Neural crest cell (in vitro differentiated cells): ENCODE results near the gene C5orf15. TPM values are rescaled to one million over a fixed set of nuclear protein-coding genes. Genes with fewer than 3 reads are reported as not detected.

Experiments
- DNase-seq: peaks from one replicate; pipeline ENCODE4 v3.0.0; 2021; ENCODE audit warnings: low read depth, mixed read lengths, low spot score
- H3K27ac Mint-ChIP-seq: one replicate; pipeline ENCODE4 v1.8.0; 2021; ENCODE audit warnings: mild to moderate bottlenecking, mixed read lengths; ENCODE audit not compliant: unreplicated experiment
- H3K27me3 Mint-ChIP-seq: 2 replicates; pipeline ENCODE4 v1.8.0; 2021; ENCODE audit warnings: low read depth, mild to moderate bottlenecking, mixed read lengths
- H3K36me3 Mint-ChIP-seq: 2 replicates; pipeline ENCODE4 v1.8.0; 2021; ENCODE audit warnings: low read depth, mild to moderate bottlenecking, mixed read lengths
- H3K4me1 Mint-ChIP-seq: 2 replicates; pipeline ENCODE4 v1.8.0; 2021; ENCODE audit warnings: mixed read lengths
- H3K4me3 Mint-ChIP-seq: one replicate; pipeline ENCODE4 v1.8.0; 2021; ENCODE audit warnings: mild to moderate bottlenecking, mixed read lengths
- H3K9me3 Mint-ChIP-seq: 2 replicates; pipeline ENCODE4 v1.8.0; 2021; ENCODE audit warnings: mixed read lengths
- CTCF ChIP-seq: fragments of 200-600 bp; sonication (generic); conservative IDR thresholded peaks from 2 replicates; pipeline ENCODE4 v1.5.0; 2021; ENCODE audit warnings: antibody characterized with exemption, mild to moderate bottlenecking
- total RNA-seq: library from RNA; stranded (reverse); gene quantifications from 2 replicates; pipeline ENCODE4 v1.2.1, GENCODE V29; 2021

Gene C5orf15
- total RNA-seq, 1 donor from 2014 or later: 38.4 TPM

GRCh38 chr5:133995883-133996563 is 27.6 kb upstream of the C5orf15 start:
- Mint-ChIP-seq H3K9me3 (no peaks in the 10 kb centered on the region), H3K4me1 (peaks cover 56% of the 10 kb centered on the region), H3K27me3 (no peaks in the 10 kb centered on the region), H3K4me3 (no peak overlapping the region), H3K36me3 (no peaks in the 10 kb centered on the region), H3K27ac (peak overlapping the region; percentile 86)
- no peak for TF ChIP-seq CTCF
- DNase-seq: no peak

DNA sequence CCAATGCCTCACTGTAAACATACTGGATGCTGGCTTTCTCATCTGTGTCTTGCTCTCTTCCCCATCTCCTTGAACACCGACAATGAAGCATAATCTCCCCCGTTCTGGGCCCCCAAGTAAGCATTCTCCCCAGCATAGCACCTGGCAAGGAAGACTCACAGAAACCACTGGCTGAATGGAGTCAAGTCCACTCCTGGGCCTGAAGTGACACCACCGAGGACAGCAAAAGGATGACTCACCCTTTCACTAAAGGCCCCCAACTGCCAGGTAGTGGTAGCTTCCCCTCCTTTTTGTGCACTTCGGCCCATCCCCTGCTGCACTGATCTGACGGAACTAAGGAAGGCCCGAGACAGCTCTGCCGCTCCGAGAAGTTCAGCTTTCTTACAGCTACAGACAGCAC is 26.9 kb upstream of the C5orf15 start:
- H3K27me3 Mint-ChIP-seq: no peaks in the 10 kb centered on the region
- DNase-seq: no peak
- peak overlapping the region; percentile 4 for H3K4me3 Mint-ChIP-seq
- H3K4me1 Mint-ChIP-seq: peaks cover 52% of the 10 kb centered on the region
- H3K36me3 Mint-ChIP-seq: peaks cover 2% of the 10 kb centered on the region
- no peaks in the 10 kb centered on the region for H3K9me3 Mint-ChIP-seq
- TF ChIP-seq CTCF: no peak
- peak overlapping the region; percentile 86 for H3K27ac Mint-ChIP-seq

DNA sequence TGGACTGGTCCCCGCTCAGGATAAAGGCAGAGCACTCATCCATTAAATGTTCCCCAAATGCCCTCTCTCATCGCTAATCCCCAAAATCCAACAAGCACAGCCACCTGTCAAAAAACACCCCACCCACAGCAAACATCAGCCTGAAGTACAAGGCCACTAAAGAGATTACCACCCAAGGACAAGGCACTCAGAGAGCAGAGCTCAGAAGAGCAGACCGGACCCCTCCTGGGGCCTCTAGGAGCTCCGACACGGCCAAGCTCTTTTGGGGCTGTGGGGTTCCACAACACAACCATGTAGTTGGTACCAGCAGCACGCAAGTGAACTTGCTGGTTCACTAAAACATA is 26.5 kb upstream of the C5orf15 start:
- peak overlapping the region; percentile 86 for H3K27ac Mint-ChIP-seq
- H3K27me3 Mint-ChIP-seq: no peaks in the 10 kb centered on the region
- H3K4me1 Mint-ChIP-seq: peaks cover 52% of the 10 kb centered on the region
- H3K9me3 Mint-ChIP-seq: no peaks in the 10 kb centered on the region
- H3K36me3 Mint-ChIP-seq: peaks cover 2% of the 10 kb centered on the region
- DNase-seq: no peak
- H3K4me3 Mint-ChIP-seq: peak overlapping the region; percentile 47
- TF ChIP-seq CTCF: no peak

- Mint-ChIP-seq H3K9me3 (no peaks in the 10 kb centered on the region), H3K27me3 (no peaks in the 10 kb centered on the region), H3K27ac (peak overlapping the region; percentile 81), H3K4me1 (peaks cover 48% of the 10 kb centered on the region), H3K36me3 (peaks cover 2% of the 10 kb centered on the region), H3K4me3 (peak overlapping the region; percentile 47)
- no peak for TF ChIP-seq CTCF
- no peak for DNase-seq
These were observed 26.0 kb upstream of the C5orf15 start for GRCh38 chr5:133994297-133994989.

DNA sequence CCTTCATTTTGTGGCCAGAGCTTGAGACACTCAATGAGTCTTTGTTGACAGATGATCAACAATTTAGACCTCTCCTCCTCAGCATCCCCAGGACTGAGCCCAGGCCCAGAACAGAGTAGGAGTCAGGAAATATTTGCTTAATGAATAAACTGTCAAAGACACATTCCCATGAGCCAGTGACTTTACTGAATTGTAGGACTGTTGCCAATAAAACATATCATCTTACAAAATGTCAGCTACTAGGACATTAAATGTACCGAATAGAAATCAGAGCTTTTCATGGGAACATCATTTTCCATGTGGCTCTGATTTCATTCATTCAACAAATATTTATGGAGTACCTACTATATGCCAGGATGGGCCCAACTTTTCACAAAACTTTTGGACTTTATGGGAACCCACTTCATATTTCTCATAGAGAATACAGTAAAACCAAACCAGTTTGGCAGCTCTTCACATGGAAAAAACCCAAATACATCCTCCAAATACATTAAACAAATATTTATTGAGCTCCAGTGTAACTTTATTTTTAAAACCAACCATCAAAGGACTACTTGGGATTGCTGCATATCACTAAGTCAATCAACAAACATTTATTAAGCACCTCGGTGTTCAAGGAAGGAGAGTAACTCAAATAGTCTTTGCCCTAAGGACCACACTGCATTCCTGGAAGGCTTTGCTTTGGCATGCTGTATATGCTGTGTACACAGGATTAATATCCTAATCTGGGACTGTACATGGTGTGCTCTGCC is 24.9 kb upstream of the C5orf15 start:
- no peaks in the 10 kb centered on the region for H3K27me3 Mint-ChIP-seq
- H3K4me3 Mint-ChIP-seq: no peak overlapping the region
- H3K9me3 Mint-ChIP-seq: no peaks in the 10 kb centered on the region
- H3K4me1 Mint-ChIP-seq: peaks cover 46% of the 10 kb centered on the region
- DNase-seq: no peak
- no peak overlapping the region for H3K27ac Mint-ChIP-seq
- no peak for TF ChIP-seq CTCF
- peaks cover 6% of the 10 kb centered on the region for H3K36me3 Mint-ChIP-seq
